ENCODE results near the gene ZNF579.

Gene ZNF579

GRCh38 chr19:55580628-55581144, at the start of gene ZNF579:
Gene ZNF579 (minus strand): TSS chr19:55580848. CDS start chr19:55579639, 1,209 bp downstream.
- DNase-seq: peak; percentile 95

- DNase-seq: no peak
These were observed 45.7 kb upstream of the ZNF579 start for GRCh38 chr19:55626350-55626749.

- DNase-seq: peak; percentile 46
These were observed 44.3 kb upstream of the ZNF579 start for GRCh38 chr19:55625004-55625326.

GRCh38 chr19:55624109-55625003, 43.7 kb upstream of the ZNF579 start, which contains the start of gene ZNF784:
Gene ZNF784 (minus strand): TSS chr19:55624566. CDS start chr19:55624561, 5 bp downstream.
- peak; percentile 96 for DNase-seq

- no peak for DNase-seq
These were observed 42.9 kb upstream of the ZNF579 start for GRCh38 chr19:55623561-55623960.

GRCh38 chr19:55623130-55623529, 42.5 kb upstream of the ZNF579 start:
- no peak for DNase-seq

- no peak for DNase-seq
These were observed 41.8 kb upstream of the ZNF579 start for GRCh38 chr19:55622242-55622969.

GRCh38 chr19:55621673-55622231, 41.1 kb upstream of the ZNF579 start:
- no peak for DNase-seq

GRCh38 chr19:55621205-55621672, 40.6 kb upstream of the ZNF579 start:
- DNase-seq: peak; percentile 21

- DNase-seq: no peak
These were observed 40.0 kb upstream of the ZNF579 start for GRCh38 chr19:55620410-55621204.

- DNase-seq: no peak
These were observed 38.6 kb upstream of the ZNF579 start for GRCh38 chr19:55619286-55619685.

- no peak for DNase-seq
These were observed 37.8 kb upstream of the ZNF579 start for GRCh38 chr19:55618426-55618825.

GRCh38 chr19:55617426-55617825, 36.8 kb upstream of the ZNF579 start:
- no peak for DNase-seq

- DNase-seq: no peak
These were observed 35.8 kb upstream of the ZNF579 start for GRCh38 chr19:55616395-55616875.

- DNase-seq: no peak
These were observed 35.1 kb upstream of the ZNF579 start for GRCh38 chr19:55615543-55616394.

- DNase-seq: no peak
These were observed 34.3 kb upstream of the ZNF579 start for GRCh38 chr19:55614711-55615542.

- no peak for DNase-seq
These were observed 33.5 kb upstream of the ZNF579 start for GRCh38 chr19:55613930-55614710.

- no peak for DNase-seq
These were observed 32.7 kb upstream of the ZNF579 start for GRCh38 chr19:55613396-55613795.

- no peak for DNase-seq
These were observed 31.5 kb upstream of the ZNF579 start for GRCh38 chr19:55611983-55612645.

Data from DMS53 (cell line).